ENCODE results near the gene FAM229B.
A peak's percentile ranks its signal among the peaks of the same experiment; 100 is the strongest.
"Not testable (repeated sequence)": the region's sequence is repeated elsewhere in the genome, so short reads cannot be mapped to it uniquely, and the experiment has no call there.

FAM229B gene

GRCh38 chr6:112081569-112081968, 5.8 kb upstream of the FAM229B start:
- FAIRE-seq, result peak; percentile 9
- TF ChIP-seq POLR2AphosphoS5 (IDR thresholded peaks at IDR 0.05; ENCODE audit: low read depth, low read length) (no peak), TAF1 (IDR thresholded peaks at IDR 0.05; ENCODE audit: borderline replicate concordance, low read depth, low read length) (no peak), POLR2A (IDR thresholded peaks at IDR 0.05; ENCODE audit: low read depth, low read length) (no peak)
- no peak for DNase-seq (ENCODE audit: insufficient read length)

DNA sequence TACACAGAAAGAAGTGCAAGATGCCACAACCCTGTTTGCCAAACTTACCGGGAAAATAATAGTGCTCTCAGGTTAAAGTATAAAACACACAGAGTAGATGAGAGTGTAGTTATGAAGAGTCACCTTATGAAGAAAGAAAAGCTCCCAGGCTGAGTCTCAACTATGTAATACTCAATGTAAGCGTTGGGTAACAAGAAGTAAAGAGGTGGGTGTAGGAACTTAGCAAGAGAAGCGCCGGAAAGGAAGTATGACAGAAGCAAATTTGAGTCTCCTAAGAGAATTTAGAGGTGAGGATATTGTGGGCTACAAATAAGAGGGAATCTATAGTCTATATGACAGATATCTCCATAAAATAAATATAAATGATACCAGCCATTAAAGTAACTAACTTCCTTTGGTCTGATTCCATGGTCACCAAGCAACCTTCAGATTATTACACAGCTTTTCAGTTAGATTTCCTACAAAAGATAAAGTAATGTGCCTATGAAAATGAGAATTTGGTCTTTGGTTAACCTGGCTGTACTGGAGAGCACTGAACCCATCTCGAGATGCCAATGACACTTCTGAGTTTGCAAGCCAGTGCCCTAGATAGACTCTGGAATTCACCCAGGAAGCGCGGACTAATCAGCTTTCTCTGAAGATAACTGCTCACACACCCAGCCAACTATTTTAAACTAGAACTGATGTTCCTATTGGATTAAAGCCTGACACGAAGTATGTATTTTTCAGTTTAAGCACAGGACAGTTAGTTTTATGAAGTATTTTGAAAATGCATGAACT, 1.9 kb upstream of the FAM229B start:
- FAIRE-seq, result no peak
- TF ChIP-seq TAF1 (IDR thresholded peaks at IDR 0.05; ENCODE audit: borderline replicate concordance, low read depth, low read length) (no peak), POLR2A (IDR thresholded peaks at IDR 0.05; ENCODE audit: low read depth, low read length) (no peak), POLR2AphosphoS5 (IDR thresholded peaks at IDR 0.05; ENCODE audit: low read depth, low read length) (no peak)
- no peak for DNase-seq (ENCODE audit: insufficient read length)

DNA sequence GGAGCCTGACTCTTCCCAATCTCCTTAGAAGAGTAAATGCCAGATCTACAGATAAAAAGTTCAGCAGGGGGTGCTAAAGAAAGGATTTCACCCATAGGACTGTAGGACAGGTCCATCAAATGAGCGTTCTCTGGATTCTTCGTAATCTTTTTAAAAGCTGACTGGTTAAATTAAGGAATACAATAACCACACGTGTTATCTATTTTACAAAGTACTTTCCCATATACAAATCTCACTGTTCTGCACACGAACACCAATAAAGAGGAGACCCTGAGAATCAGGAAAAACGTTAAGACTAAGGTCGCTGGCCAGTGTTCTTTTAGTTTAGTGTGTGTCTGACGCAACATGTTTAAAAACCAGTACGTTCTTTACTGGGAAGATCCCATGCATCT, 651 bp upstream of the FAM229B start:
- no peak for TF ChIP-seq POLR2A (IDR thresholded peaks at IDR 0.05; ENCODE audit: low read depth, low read length)
- TF ChIP-seq POLR2AphosphoS5 (IDR thresholded peaks at IDR 0.05; ENCODE audit: low read depth, low read length), result no peak
- no peak for TF ChIP-seq TAF1 (IDR thresholded peaks at IDR 0.05; ENCODE audit: borderline replicate concordance, low read depth, low read length)
- DNase-seq (ENCODE audit: insufficient read length) (no peak), FAIRE-seq (no peak)

GRCh38 chr6:112087916-112088315, 525 bp downstream of the FAM229B start:
- FAIRE-seq, result no peak
- TF ChIP-seq TAF1 (IDR thresholded peaks at IDR 0.05; ENCODE audit: borderline replicate concordance, low read depth, low read length) (no peak), POLR2A (IDR thresholded peaks at IDR 0.05; ENCODE audit: low read depth, low read length) (no peak), POLR2AphosphoS5 (IDR thresholded peaks at IDR 0.05; ENCODE audit: low read depth, low read length) (no peak)
- no peak for DNase-seq (ENCODE audit: insufficient read length)

GRCh38 chr6:112096901-112097300, 9.5 kb downstream of the FAM229B start:
- no peak for FAIRE-seq
- TF ChIP-seq POLR2AphosphoS5 (IDR thresholded peaks at IDR 0.05; ENCODE audit: low read depth, low read length) (no peak), POLR2A (IDR thresholded peaks at IDR 0.05; ENCODE audit: low read depth, low read length) (no peak), TAF1 (IDR thresholded peaks at IDR 0.05; ENCODE audit: borderline replicate concordance, low read depth, low read length) (no peak)
- DNase-seq (ENCODE audit: insufficient read length), result no peak

- DNase-seq (ENCODE audit: insufficient read length) (no peak), FAIRE-seq (no peak)
- TF ChIP-seq POLR2AphosphoS5 (IDR thresholded peaks at IDR 0.05; ENCODE audit: low read depth, low read length) (no peak), TAF1 (IDR thresholded peaks at IDR 0.05; ENCODE audit: borderline replicate concordance, low read depth, low read length) (no peak), POLR2A (IDR thresholded peaks at IDR 0.05; ENCODE audit: low read depth, low read length) (no peak)
Observed at GRCh38 chr6:112100561-112100960, 13.2 kb downstream of the FAM229B start.

DNA sequence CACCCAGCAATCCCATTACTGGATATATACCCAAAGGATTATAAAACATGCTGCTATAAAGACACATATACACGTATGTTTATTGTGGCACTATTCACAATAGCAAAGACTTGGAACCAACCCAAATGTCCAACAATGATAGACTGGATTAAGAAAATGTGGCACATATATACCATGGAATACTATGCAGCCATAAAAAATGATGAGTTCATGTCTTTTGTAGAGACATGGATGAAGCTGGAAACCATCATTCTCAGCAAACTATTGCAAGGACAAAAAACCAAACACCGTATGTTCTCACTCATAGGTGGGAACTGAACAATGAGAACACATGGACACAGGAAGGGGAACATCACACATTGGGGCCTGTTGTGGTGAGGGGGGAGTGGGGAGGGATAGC, 18.6 kb downstream of the FAM229B start:
- not testable (repeated sequence) for FAIRE-seq; DNase-seq (ENCODE audit: insufficient read length)

GRCh38 chr6:112106562-112106961, 19.2 kb downstream of the FAM229B start:
- TF ChIP-seq POLR2AphosphoS5 (IDR thresholded peaks at IDR 0.05; ENCODE audit: low read depth, low read length), result no peak
- TF ChIP-seq TAF1 (IDR thresholded peaks at IDR 0.05; ENCODE audit: borderline replicate concordance, low read depth, low read length), result no peak
- TF ChIP-seq POLR2A (IDR thresholded peaks at IDR 0.05; ENCODE audit: low read depth, low read length), result no peak
- FAIRE-seq (no peak), DNase-seq (ENCODE audit: insufficient read length) (no peak)

DNA sequence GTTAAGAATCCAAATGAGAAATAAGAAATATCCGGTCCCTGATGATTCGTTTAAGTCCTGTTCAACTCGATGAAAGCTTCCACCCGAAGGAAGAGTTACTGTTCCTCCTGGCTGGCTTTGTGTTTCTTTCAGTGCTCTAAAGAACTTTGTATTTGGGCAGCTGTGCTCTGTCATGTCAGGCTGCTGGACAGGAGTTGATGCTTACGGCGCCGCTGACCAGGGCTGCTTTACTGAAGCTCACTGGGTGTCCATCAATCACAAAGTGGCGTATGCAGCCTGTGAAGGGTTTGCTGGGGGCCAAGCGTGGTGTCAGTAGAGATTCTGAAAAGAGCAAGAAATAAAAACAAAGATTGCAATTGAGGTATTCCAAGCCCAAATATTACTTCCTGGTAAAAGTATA, 21.9 kb downstream of the FAM229B start:
- no peak for DNase-seq (ENCODE audit: insufficient read length)
- FAIRE-seq, result no peak
- no peak for TF ChIP-seq TAF1 (IDR thresholded peaks at IDR 0.05; ENCODE audit: borderline replicate concordance, low read depth, low read length)
- TF ChIP-seq POLR2A (IDR thresholded peaks at IDR 0.05; ENCODE audit: low read depth, low read length), result no peak
- TF ChIP-seq POLR2AphosphoS5 (IDR thresholded peaks at IDR 0.05; ENCODE audit: low read depth, low read length), result no peak

GRCh38 chr6:112113431-112113830, 26.0 kb downstream of the FAM229B start:
- FAIRE-seq (no peak), DNase-seq (ENCODE audit: insufficient read length) (no peak)

GRCh38 chr6:112113918-112114317, 26.5 kb downstream of the FAM229B start:
- FAIRE-seq, result no peak
- no peak for TF ChIP-seq POLR2A (IDR thresholded peaks at IDR 0.05; ENCODE audit: low read depth, low read length)
- TF ChIP-seq TAF1 (IDR thresholded peaks at IDR 0.05; ENCODE audit: borderline replicate concordance, low read depth, low read length), result no peak
- DNase-seq (ENCODE audit: insufficient read length), result no peak

More at GRCh38 chr6:112113431-112113830, 26.0 kb downstream of the FAM229B start:
- TF ChIP-seq POLR2AphosphoS5 (IDR thresholded peaks at IDR 0.05; ENCODE audit: low read depth, low read length) (no peak), POLR2A (IDR thresholded peaks at IDR 0.05; ENCODE audit: low read depth, low read length) (no peak), TAF1 (IDR thresholded peaks at IDR 0.05; ENCODE audit: borderline replicate concordance, low read depth, low read length) (no peak)

GRCh38 chr6:112114577-112115223, 27.3 kb downstream of the FAM229B start:
- no peak for DNase-seq (ENCODE audit: insufficient read length)
- FAIRE-seq, result no peak
- TF ChIP-seq POLR2A (IDR thresholded peaks at IDR 0.05; ENCODE audit: low read depth, low read length) (no peak), POLR2AphosphoS5 (IDR thresholded peaks at IDR 0.05; ENCODE audit: low read depth, low read length) (no peak), TAF1 (IDR thresholded peaks at IDR 0.05; ENCODE audit: borderline replicate concordance, low read depth, low read length) (no peak)
